ENCODE data around the gene FUT3. TPM values are rescaled to one million over a fixed set of nuclear protein-coding genes. Genes with fewer than 3 reads are reported as not detected.

The FUT3 gene
- polyA plus RNA-seq, 3 donors: not detected

DNA sequence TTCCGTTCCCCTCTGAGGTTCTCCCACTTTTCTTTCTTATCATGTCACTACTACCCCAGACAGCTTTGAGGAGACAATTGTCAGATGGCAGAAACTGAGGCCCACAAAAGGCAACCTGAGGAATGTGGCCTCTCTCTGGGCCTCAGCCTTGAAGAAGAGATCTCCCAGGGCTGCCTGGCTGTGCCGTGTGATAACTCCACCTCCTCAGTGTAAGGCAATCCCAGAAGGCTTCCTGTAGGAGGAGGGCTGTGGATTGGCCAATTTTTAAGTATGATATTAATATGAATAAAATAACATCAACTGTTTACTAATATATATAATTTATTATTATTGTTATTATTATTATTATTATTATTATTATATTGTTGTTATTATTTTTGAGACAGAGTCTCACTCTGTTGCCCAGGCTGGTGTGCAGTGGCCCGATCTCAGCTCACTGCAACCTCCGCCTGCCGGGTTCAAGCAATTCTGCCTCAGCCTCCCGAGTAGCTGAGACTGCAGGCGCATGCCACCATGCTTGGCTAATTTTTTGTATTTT is 55.8 kb downstream of the FUT3 start:
- Histone ChIP-seq H2AFZ (ENCODE audit: insufficient read depth, low read depth, low read length, poor library complexity, severe bottlenecking) (no peak overlapping the region), H4K20me1 (ENCODE audit: insufficient read depth, low read length) (no peaks in the 10 kb centered on the region), H3K9me3 (replicated peaks in 1 of 2; ENCODE audit: control insufficient read depth in 1 of 2, insufficient read depth in 1 of 2, low read length in 2 of 2) (peaks cover 0 to 7% of the 10 kb centered on the region in 2 donors), H3K27me3 (ENCODE audit: control insufficient read depth in 2 of 2, insufficient read depth in 2 of 2, low read length in 2 of 2) (peaks cover 0 to 4% of the 10 kb centered on the region in 2 donors), H3K27ac (ENCODE audit: low read depth in 1 of 2, low read length in 2 of 2) (no peak overlapping the region), H3K4me3 (replicated peaks in 1 of 3; ENCODE audit: low read depth in 2 of 3, low read length in 3 of 3) (no peak overlapping the region), H3K9ac (ENCODE audit: insufficient read depth, low read length, poor library complexity, severe bottlenecking) (no peak overlapping the region), H3K36me3 (replicated peaks in 1 of 2; ENCODE audit: control insufficient read depth in 1 of 2, insufficient read depth in 2 of 2, low read length in 2 of 2) (no peaks in the 10 kb centered on the region), H3K79me2 (ENCODE audit: insufficient read depth, low read length) (no peaks in the 10 kb centered on the region), H3K4me1 (ENCODE audit: control insufficient read depth in 1 of 2, insufficient read depth in 2 of 2, low read length in 2 of 2) (peaks cover under 1 to 13% of the 10 kb centered on the region in 2 donors), H3K4me2 (replicated peaks; ENCODE audit: extremely low read depth, low read length, poor library complexity, severe bottlenecking) (no peak overlapping the region)
- TF ChIP-seq, protein P1, sequence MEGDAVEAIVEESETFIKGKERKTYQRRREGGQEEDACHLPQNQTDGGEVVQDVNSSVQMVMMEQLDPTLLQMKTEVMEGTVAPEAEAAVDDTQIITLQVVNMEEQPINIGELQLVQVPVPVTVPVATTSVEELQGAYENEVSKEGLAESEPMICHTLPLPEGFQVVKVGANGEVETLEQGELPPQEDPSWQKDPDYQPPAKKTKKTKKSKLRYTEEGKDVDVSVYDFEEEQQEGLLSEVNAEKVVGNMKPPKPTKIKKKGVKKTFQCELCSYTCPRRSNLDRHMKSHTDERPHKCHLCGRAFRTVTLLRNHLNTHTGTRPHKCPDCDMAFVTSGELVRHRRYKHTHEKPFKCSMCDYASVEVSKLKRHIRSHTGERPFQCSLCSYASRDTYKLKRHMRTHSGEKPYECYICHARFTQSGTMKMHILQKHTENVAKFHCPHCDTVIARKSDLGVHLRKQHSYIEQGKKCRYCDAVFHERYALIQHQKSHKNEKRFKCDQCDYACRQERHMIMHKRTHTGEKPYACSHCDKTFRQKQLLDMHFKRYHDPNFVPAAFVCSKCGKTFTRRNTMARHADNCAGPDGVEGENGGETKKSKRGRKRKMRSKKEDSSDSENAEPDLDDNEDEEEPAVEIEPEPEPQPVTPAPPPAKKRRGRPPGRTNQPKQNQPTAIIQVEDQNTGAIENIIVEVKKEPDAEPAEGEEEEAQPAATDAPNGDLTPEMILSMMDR (IDR thresholded peaks at IDR 0.05): no peak
- H3K36me3 Mint-ChIP-seq: peaks cover 0 to 2% of the 10 kb centered on the region in 2 donors
- H3K9me3 Mint-ChIP-seq: peaks cover 0 to 7% (median 0%) of the 10 kb centered on the region in 7 donors
- peaks cover 12% of the 10 kb centered on the region for H3K4me1 Mint-ChIP-seq
- intact Hi-C loops (cut with micrococcal nuclease): loop anchor here in 1 of 2 donors (10.0 kb wide), 1 partner anchor 111 kb away; the partner anchor contains the start of genes HSD11B1L and MICOS13
- no peak for DNase-seq
- peak overlapping the region in 1 of 7 donors; percentile 60 for H3K27ac Mint-ChIP-seq
- no peak overlapping the region for H3K4me3 Mint-ChIP-seq
- H3K27me3 Mint-ChIP-seq (ENCODE audit: low read depth in 3 of 3): peaks cover 16 to 27% (median 27%) of the 10 kb centered on the region in 3 donors
- WGBS (ENCODE audit: insufficient coverage): 100% methylated on average over 4 of the region's 7 CpGs

DNA sequence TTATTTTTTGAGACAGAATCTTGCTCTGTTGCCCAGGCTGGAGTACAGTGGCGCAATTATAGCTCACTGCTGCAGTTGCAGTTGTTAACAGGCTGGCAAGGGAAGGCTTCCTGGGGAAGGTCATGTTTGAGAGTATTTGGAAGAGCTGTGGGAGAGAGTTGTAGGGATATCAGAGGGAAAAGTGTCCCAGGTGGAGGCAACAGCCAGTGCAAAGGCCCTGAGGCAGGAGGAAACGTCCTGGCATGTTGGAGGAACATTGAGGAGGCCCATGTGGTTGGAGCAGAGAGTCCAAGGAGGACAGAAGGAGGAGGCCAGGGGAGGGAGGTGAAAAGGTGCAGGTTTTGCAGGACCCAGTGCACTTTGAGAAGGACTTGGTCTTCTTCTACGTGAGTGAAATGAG is 58.1 kb downstream of the FUT3 start:
- Histone ChIP-seq H3K4me1 (ENCODE audit: control insufficient read depth in 1 of 2, insufficient read depth in 2 of 2, low read length in 2 of 2) (peaks cover 6 to 21% of the 10 kb centered on the region in 2 donors), H3K79me2 (ENCODE audit: insufficient read depth, low read length) (peaks cover 8% of the 10 kb centered on the region), H3K4me3 (replicated peaks in 1 of 3; ENCODE audit: low read depth in 2 of 3, low read length in 3 of 3) (no peak overlapping the region), H3K9ac (ENCODE audit: insufficient read depth, low read length, poor library complexity, severe bottlenecking) (no peak overlapping the region), H3K4me2 (replicated peaks; ENCODE audit: extremely low read depth, low read length, poor library complexity, severe bottlenecking) (no peak overlapping the region), H3K9me3 (replicated peaks in 1 of 2; ENCODE audit: control insufficient read depth in 1 of 2, insufficient read depth in 1 of 2, low read length in 2 of 2) (peaks cover 0 to 7% of the 10 kb centered on the region in 2 donors), H3K27me3 (ENCODE audit: control insufficient read depth in 2 of 2, insufficient read depth in 2 of 2, low read length in 2 of 2) (no peaks in the 10 kb centered on the region), H3K36me3 (replicated peaks in 1 of 2; ENCODE audit: control insufficient read depth in 1 of 2, insufficient read depth in 2 of 2, low read length in 2 of 2) (peaks cover 17 to 19% of the 10 kb centered on the region in 2 donors), H3K27ac (ENCODE audit: low read depth in 1 of 2, low read length in 2 of 2) (no peak overlapping the region), H4K20me1 (ENCODE audit: insufficient read depth, low read length) (peaks cover 17% of the 10 kb centered on the region), H2AFZ (ENCODE audit: insufficient read depth, low read depth, low read length, poor library complexity, severe bottlenecking) (no peak overlapping the region)
- H3K27me3 Mint-ChIP-seq (ENCODE audit: low read depth in 3 of 3): peaks cover 3 to 9% (median 6%) of the 10 kb centered on the region in 3 donors
- intact Hi-C loops (cut with micrococcal nuclease): loop anchor here (5.0 to 10.0 kb wide), 3 partner anchors 71 to 109 kb away; partner anchors contain the start of genes CATSPERD (in 1 of the 2), HSD11B1L (in 1 of the 2), LONP1 (in 1 of the 2) and MICOS13 (in 1 of the 2)
- peaks cover 13 to 20% of the 10 kb centered on the region in 2 donors for H3K36me3 Mint-ChIP-seq
- no peak for DNase-seq
- TF ChIP-seq, protein P1 (IDR thresholded peaks at IDR 0.05): no peak
- peaks cover 0 to 7% (median 0%) of the 10 kb centered on the region in 7 donors for H3K9me3 Mint-ChIP-seq
- H3K4me3 Mint-ChIP-seq: peak overlapping the region in 1 of 2 donors; percentile 53
- peaks cover 10% of the 10 kb centered on the region for H3K4me1 Mint-ChIP-seq
- WGBS (ENCODE audit: insufficient coverage): 94% methylated on average over 3 of the region's 3 CpGs
- H3K27ac Mint-ChIP-seq: peak overlapping the region in 2 of 7 donors; percentile 24 to 30

Other genes starting within 250 kb of the FUT3 start
- gene SAFB2, start 228.7 kb downstream of the FUT3 start, polyA plus RNA-seq: 10 to 100 TPM in 2 of 3 donors, 1 to 10 TPM in 1; 7.5 to 53.4 (median 14.7) TPM
- gene SAFB, start 228.4 kb downstream of the FUT3 start, polyA plus RNA-seq: 10 to 100 TPM; 12.2 to 76.6 (median 23.1) TPM
- gene MICOS13, start 170.9 kb downstream of the FUT3 start, polyA plus RNA-seq: 10 to 100 TPM; 22.5 to 82.7 (median 78.6) TPM
- gene HSD11B1L, start 170.4 kb downstream of the FUT3 start, polyA plus RNA-seq: 1 to 10 TPM; 1.9 to 2.5 (median 2.4) TPM
- gene RPL36, start 161.2 kb downstream of the FUT3 start, polyA plus RNA-seq: 100 to 1,000 TPM; 336 to 708 (median 627) TPM
- 10 to 100 TPM; 12.1 to 37.2 (median 13.8) TPM for gene LONP1, start 131.3 kb downstream of the FUT3 start, polyA plus RNA-seq
- not detected for gene CATSPERD, start 130.8 kb downstream of the FUT3 start, polyA plus RNA-seq
- gene PRR22, start 66.7 kb downstream of the FUT3 start, polyA plus RNA-seq: 1 to 10 TPM in 1 of 3 donors, under 1 TPM in 1, not detected in 1; 0.15 to 1.6 TPM
- gene DUS3L, start 60.3 kb downstream of the FUT3 start, polyA plus RNA-seq: 10 to 100 TPM; 17.4 to 40.2 (median 23.4) TPM
- not detected for gene NRTN, start 46.4 kb downstream of the FUT3 start, polyA plus RNA-seq
- not detected for gene FUT6, start 11.7 kb downstream of the FUT3 start, polyA plus RNA-seq
- not detected for gene FUT5, start 19.1 kb upstream of the FUT3 start, polyA plus RNA-seq
- gene NDUFA11, start 52.3 kb upstream of the FUT3 start, polyA plus RNA-seq: 100 to 1,000 TPM; 188 to 552 (median 396) TPM
- gene VMAC, start 53.4 kb upstream of the FUT3 start, polyA plus RNA-seq: 10 to 100 TPM in 1 of 3 donors, 1 to 10 TPM in 2; 3.1 to 13.0 (median 4.3) TPM
- 10 to 100 TPM in 1 of 3 donors, under 1 TPM in 2; 0.34 to 34.8 (median 0.72) TPM for gene CAPS, start 62.8 kb upstream of the FUT3 start, polyA plus RNA-seq
- gene RANBP3, start 126.7 kb upstream of the FUT3 start, polyA plus RNA-seq: 10 to 100 TPM in 1 of 3 donors, 1 to 10 TPM in 2; 4.5 to 49.5 (median 8.1) TPM